Measurements from ENCODE around the gene LST1. TPM values are rescaled to one million over a fixed set of nuclear protein-coding genes. Genes with fewer than 3 reads are reported as not detected.

The LST1 gene
- total RNA-seq, 4 donors from 2014 or later = 3.7 to 72.9 (median 6.7) TPM

DNA sequence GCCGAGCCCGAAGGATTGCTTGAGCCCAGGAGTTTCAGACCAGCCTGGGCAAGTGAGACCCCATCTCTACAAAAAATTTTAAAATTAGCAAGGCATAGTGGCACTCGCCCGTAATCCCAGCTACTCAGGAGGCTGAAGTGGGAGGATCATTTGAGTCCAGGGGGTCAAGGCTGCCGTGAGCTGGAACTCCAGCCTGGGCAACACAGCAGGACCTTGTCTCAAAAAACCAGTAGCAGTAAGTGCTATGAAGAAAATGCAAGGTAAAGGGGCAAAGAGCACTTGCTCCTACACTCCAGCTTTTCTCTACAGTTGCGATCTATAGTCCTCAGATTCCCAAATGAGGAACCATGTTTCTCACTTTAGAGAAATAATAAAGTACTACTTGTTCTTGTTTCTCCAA is 42.4 kb upstream of the LST1 start:
- no peak for DNase-seq (ENCODE audit: low spot score in 2 of 2)
- Histone ChIP-seq H3K4me3 (no peak overlapping the region), H3K4me1 (peaks cover 57% of the 10 kb centered on the region), H3K36me3 (peaks cover 15% of the 10 kb centered on the region), H3K9me3 (no peaks in the 10 kb centered on the region), H3K27me3 (no peaks in the 10 kb centered on the region), H3K27ac (no peak overlapping the region)
- no peak for TF ChIP-seq EP300 (IDR thresholded peaks at IDR 0.05)
- TF ChIP-seq POLR2AphosphoS5 (IDR thresholded peaks at IDR 0.05) = no peak
- TF ChIP-seq, protein P1, sequence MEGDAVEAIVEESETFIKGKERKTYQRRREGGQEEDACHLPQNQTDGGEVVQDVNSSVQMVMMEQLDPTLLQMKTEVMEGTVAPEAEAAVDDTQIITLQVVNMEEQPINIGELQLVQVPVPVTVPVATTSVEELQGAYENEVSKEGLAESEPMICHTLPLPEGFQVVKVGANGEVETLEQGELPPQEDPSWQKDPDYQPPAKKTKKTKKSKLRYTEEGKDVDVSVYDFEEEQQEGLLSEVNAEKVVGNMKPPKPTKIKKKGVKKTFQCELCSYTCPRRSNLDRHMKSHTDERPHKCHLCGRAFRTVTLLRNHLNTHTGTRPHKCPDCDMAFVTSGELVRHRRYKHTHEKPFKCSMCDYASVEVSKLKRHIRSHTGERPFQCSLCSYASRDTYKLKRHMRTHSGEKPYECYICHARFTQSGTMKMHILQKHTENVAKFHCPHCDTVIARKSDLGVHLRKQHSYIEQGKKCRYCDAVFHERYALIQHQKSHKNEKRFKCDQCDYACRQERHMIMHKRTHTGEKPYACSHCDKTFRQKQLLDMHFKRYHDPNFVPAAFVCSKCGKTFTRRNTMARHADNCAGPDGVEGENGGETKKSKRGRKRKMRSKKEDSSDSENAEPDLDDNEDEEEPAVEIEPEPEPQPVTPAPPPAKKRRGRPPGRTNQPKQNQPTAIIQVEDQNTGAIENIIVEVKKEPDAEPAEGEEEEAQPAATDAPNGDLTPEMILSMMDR (IDR thresholded peaks at IDR 0.05) = no peak
- TF ChIP-seq POLR2A (IDR thresholded peaks at IDR 0.05) = no peak
- 95% methylated on average over 6 of the region's 6 CpGs for WGBS

DNA sequence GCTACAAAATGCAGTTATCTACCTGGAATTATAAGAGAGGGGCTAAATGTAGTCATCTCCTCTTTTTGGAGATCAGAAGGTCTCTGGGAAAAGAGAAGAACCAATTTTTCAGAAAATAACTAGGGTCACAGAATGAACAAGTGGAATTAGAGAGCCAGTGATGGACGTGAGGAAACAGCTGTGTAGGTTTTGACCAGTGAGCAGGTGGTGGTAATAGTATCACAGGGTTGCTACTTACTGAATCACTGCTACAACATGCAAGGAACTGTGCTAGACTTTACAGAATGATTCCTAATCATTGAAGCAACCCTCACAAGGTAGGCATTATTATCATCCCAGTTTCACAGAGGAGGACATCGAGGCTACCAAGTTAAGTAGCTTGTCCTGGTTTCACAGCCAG is 41.4 kb upstream of the LST1 start:
- H3K4me1 ChIP-seq = peaks cover 46% of the 10 kb centered on the region
- H3K36me3 ChIP-seq = peaks cover 14% of the 10 kb centered on the region
- no peak overlapping the region for H3K27ac ChIP-seq
- no peak for DNase-seq (ENCODE audit: low spot score in 2 of 2)
- no peaks in the 10 kb centered on the region for H3K27me3 ChIP-seq
- WGBS = 71% methylated on average over 2 of the region's 2 CpGs
- H3K4me3 ChIP-seq = no peak overlapping the region
- no peaks in the 10 kb centered on the region for H3K9me3 ChIP-seq
- TF ChIP-seq POLR2A (IDR thresholded peaks at IDR 0.05) (no peak), POLR2AphosphoS5 (IDR thresholded peaks at IDR 0.05) (no peak), EP300 (IDR thresholded peaks at IDR 0.05) (no peak)
- TF ChIP-seq, protein P1 (IDR thresholded peaks at IDR 0.05) = no peak

DNA sequence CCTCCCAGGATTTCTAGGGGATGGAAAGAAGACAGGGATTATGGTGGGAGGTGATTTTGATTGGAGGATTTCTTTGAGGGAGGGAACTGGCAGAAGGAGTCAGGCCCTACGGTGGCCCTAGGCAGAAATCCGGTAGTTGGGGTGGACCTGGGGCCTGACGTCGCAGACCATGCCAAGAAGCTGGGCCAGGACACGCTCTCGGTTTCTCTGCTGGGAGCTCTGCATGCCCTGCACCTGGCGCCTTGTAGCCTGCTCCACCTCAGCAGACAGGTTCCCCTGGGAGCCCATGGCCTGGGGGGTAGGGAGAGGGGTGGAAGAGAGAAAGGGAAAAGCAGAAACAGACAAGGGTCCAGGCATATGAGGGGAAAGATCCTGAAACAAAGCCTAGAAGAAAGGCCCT is 40.8 kb upstream of the LST1 start:
- no peak overlapping the region for H3K4me3 ChIP-seq
- H3K27ac ChIP-seq = no peak overlapping the region
- H3K36me3 ChIP-seq = peaks cover 15% of the 10 kb centered on the region
- H3K9me3 ChIP-seq = no peaks in the 10 kb centered on the region
- peaks cover 40% of the 10 kb centered on the region for H3K4me1 ChIP-seq
- WGBS = 62% methylated on average over 7 of the region's 7 CpGs
- H3K27me3 ChIP-seq = no peaks in the 10 kb centered on the region
- no peak for TF ChIP-seq POLR2AphosphoS5 (IDR thresholded peaks at IDR 0.05)
- TF ChIP-seq, protein P1 (IDR thresholded peaks at IDR 0.05) = no peak
- TF ChIP-seq EP300 (IDR thresholded peaks at IDR 0.05) = no peak
- TF ChIP-seq POLR2A (IDR thresholded peaks at IDR 0.05) = no peak
- DNase-seq (ENCODE audit: low spot score in 2 of 2) = no peak

DNA sequence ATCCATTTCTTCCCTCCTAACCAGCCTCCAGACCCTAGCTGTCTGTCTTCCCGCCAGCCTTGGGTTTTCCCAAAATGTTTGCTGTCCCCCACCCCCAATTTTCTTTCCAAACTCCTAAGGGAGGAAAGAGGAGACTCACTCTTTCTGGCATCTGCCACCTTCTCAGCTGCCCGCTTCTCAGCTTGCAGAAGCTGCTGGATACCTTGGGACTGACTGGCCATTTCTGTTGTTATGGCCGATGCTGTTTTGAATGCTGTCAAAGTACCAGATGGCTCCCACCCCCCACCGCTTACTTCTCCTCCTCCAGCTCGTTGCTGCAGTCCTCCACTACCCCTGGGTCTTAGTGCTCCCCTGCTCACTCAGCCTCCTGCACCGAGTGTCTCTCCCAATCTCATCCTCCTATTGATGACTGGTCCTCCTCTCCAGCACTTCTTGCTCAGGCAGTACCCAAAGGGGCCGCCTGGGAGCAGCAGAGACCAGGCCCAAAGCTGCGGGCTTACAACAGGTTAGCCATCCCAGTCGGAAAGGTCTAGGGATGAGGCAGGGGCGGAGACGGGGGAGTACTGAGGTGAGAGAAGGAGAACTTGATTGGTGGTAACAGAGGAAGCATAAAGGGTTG is 39.6 kb upstream of the LST1 start, which contains the start of gene ATP6V1G2:
Gene ATP6V1G2, minus strand, starts transcription at position 270 of the 619 bp plus-strand sequence. Its CDS starts 49 bp downstream, at position 221.
- 6% methylated on average over 11 of the region's 11 CpGs for WGBS

More for the DNA sequence above, 39.6 kb upstream of the LST1 start, which contains the start of gene ATP6V1G2:
- peak within 1 kb of the TSS; percentile 40 for H3K4me3 ChIP-seq
- peak; percentile 94 to 95 for DNase-seq (ENCODE audit: low spot score in 2 of 2)
- H3K9me3 ChIP-seq = no peaks in the 10 kb centered on the region
- peak in 2 of 3 donors; percentile 17 to 26 for TF ChIP-seq POLR2AphosphoS5 (IDR thresholded peaks at IDR 0.05)
- TF ChIP-seq EP300 (IDR thresholded peaks at IDR 0.05) = no peak
- no peak for TF ChIP-seq POLR2A (IDR thresholded peaks at IDR 0.05)
- TF ChIP-seq, protein P1 (IDR thresholded peaks at IDR 0.05) = peak; percentile 97
- H3K27me3 ChIP-seq = no peaks in the 10 kb centered on the region
- peaks cover 34% of the 10 kb centered on the region for H3K4me1 ChIP-seq
- H3K27ac ChIP-seq = peak within 1 kb of the TSS; percentile 57
- peaks cover 27% of the 10 kb centered on the region for H3K36me3 ChIP-seq

Data from suprapubic skin (tissue), 4 donors.